ENCODE results near the gene STOX2. TPM values are rescaled to one million over a fixed set of nuclear protein-coding genes. Genes with fewer than 3 reads are reported as not detected.

Gene STOX2
- polyA plus RNA-seq, 1 of the 3 experiments (the other 2 are of a cell fraction) = 0.16 TPM

GRCh38 chr4:183989931-183990330 is 84.8 kb downstream of the STOX2 start:
- Histone ChIP-seq H3K27ac (ENCODE audit: low read depth in 2 of 2, low read length in 1 of 2) (no peak overlapping the region; a peak in 1 of 4 replicates), H3K27me3 (ENCODE audit: insufficient read depth) (no peaks in the 10 kb centered on the region), H3K4me1 (ENCODE audit: control insufficient read depth in 1 of 2, insufficient read depth in 2 of 2, low read depth in 1 of 2, low read length in 1 of 2) (peaks cover 5 to 33% of the 10 kb centered on the region in 2 experiments; a peak in 3 of 4 replicates), H3K79me2 (ENCODE audit: insufficient read depth) (no peaks in the 10 kb centered on the region), H3F3A (replicated peaks; ENCODE audit: insufficient read depth) (no peaks in the 10 kb centered on the region), H3K9me2 (no peaks in the 10 kb centered on the region), H3K36me3 (replicated peaks in 1 of 2; ENCODE audit: control insufficient read depth in 1 of 2, insufficient read depth in 2 of 2, low read length in 1 of 2) (peaks cover 0 to 3% of the 10 kb centered on the region in 2 experiments), H3K4me2 (no peak overlapping the region), H3K4me3 (ENCODE audit: low read depth in 2 of 2, low read length in 1 of 2) (no peak overlapping the region), H2AFZ (ENCODE audit: low read depth) (no peak overlapping the region), H3K9me3 (no peaks in the 10 kb centered on the region), H3K9ac (no peak overlapping the region), H4K20me1 (ENCODE audit: insufficient read depth) (no peaks in the 10 kb centered on the region)
- 53% methylated on average over 2 of the region's 2 CpGs for WGBS (ENCODE audit: low lambda C conversion rate)
- DNase-seq = no peak
- ChIA-PET POLR2A (interaction anchor here (0.6 kb wide), 1 partner anchor 817 kb away, joined by 6 read pairs; no protein-coding TSS in a partner anchor), CTCF (interaction anchor here (1.2 kb wide), 1 partner anchor 9 kb away, joined by 3 read pairs; no protein-coding TSS in a partner anchor)
- no peak for TF ChIP-seq MEF2A (IDR thresholded peaks at IDR 0.05; ENCODE audit: borderline replicate concordance, low read depth)
- TF ChIP-seq GATA2 (CRISPR knock-in tag; IDR thresholded peaks at IDR 0.05) = no peak
- no peak for TF ChIP-seq JUND (IDR thresholded peaks at IDR 0.05)
- TF ChIP-seq CTCF (IDR thresholded peaks at IDR 0.05) = no peak
- TF ChIP-seq USF1 (IDR thresholded peaks at IDR 0.05; ENCODE audit: borderline replicate concordance, low read depth) = no peak
- TF ChIP-seq RCOR1 (IDR thresholded peaks at IDR 0.05; ENCODE audit: low read length) = no peak
- TF ChIP-seq IRF3 (IDR thresholded peaks at IDR 0.05; ENCODE audit: low read depth, low read length) = no peak
- no peak for TF ChIP-seq NRF1 (IDR thresholded peaks at IDR 0.05; ENCODE audit: low read depth, low read length)
- TF ChIP-seq RXRA (IDR thresholded peaks at IDR 0.05; ENCODE audit: borderline replicate concordance, low read depth) = no peak
- TF ChIP-seq MXI1 (IDR thresholded peaks at IDR 0.05; ENCODE audit: low read depth, low read length) = no peak

GRCh38 chr4:183993676-183994075 is 88.6 kb downstream of the STOX2 start:
- peaks cover 0 to 3% of the 10 kb centered on the region in 2 experiments for H3K36me3 ChIP-seq (replicated peaks in 1 of 2; ENCODE audit: control insufficient read depth in 1 of 2, insufficient read depth in 2 of 2, low read length in 1 of 2)
- no peaks in the 10 kb centered on the region for H3K27me3 ChIP-seq (ENCODE audit: insufficient read depth)
- H3K9ac ChIP-seq = no peak overlapping the region
- no peaks in the 10 kb centered on the region for H3K9me3 ChIP-seq
- DNase-seq = no peak
- no peaks in the 10 kb centered on the region for H3K79me2 ChIP-seq (ENCODE audit: insufficient read depth)
- H2AFZ ChIP-seq (ENCODE audit: low read depth) = no peak overlapping the region
- no peaks in the 10 kb centered on the region for H3K9me2 ChIP-seq
- H3K4me3 ChIP-seq (ENCODE audit: low read depth in 2 of 2, low read length in 1 of 2) = no peak overlapping the region
- no peak overlapping the region for H3K4me2 ChIP-seq
- no peaks in the 10 kb centered on the region for H4K20me1 ChIP-seq (ENCODE audit: insufficient read depth)
- CTCF ChIA-PET = interaction anchor here (1.0 to 1.5 kb wide), 3 partner anchors 106 to 153 kb away, joined by 3 to 5 read pairs (median 4); no protein-coding TSS in a partner anchor
- H3K4me1 ChIP-seq (ENCODE audit: control insufficient read depth in 1 of 2, insufficient read depth in 2 of 2, low read depth in 1 of 2, low read length in 1 of 2) = peaks cover 0 to 12% of the 10 kb centered on the region in 2 experiments; a peak in 3 of 4 replicates
- WGBS (ENCODE audit: low lambda C conversion rate) = 76% methylated on average over 6 of the region's 6 CpGs
- H3F3A ChIP-seq (replicated peaks; ENCODE audit: insufficient read depth) = no peaks in the 10 kb centered on the region
- POLR2A ChIA-PET = no interaction called here
- peak overlapping the region in 1 of 2 experiments; percentile 22; a peak in 1 of 4 replicates for H3K27ac ChIP-seq (ENCODE audit: low read depth in 2 of 2, low read length in 1 of 2)
- TF ChIP-seq MEF2A (IDR thresholded peaks at IDR 0.05; ENCODE audit: borderline replicate concordance, low read depth) (no peak), CTCF (IDR thresholded peaks at IDR 0.05) (no peak), GATA2 (CRISPR knock-in tag; IDR thresholded peaks at IDR 0.05) (no peak), POLR2AphosphoS5 (IDR thresholded peaks at IDR 0.05; ENCODE audit: low read depth, low read length) (no peak), MXI1 (IDR thresholded peaks at IDR 0.05; ENCODE audit: low read depth, low read length) (no peak), TCF12 (IDR thresholded peaks at IDR 0.05) (no peak), TEAD4 (IDR thresholded peaks at IDR 0.05; ENCODE audit: borderline replicate concordance, insufficient read depth) (no peak), USF1 (IDR thresholded peaks at IDR 0.05; ENCODE audit: borderline replicate concordance, low read depth) (no peak), ZBTB33 (IDR thresholded peaks at IDR 0.05; ENCODE audit: borderline replicate concordance, low read depth) (no peak), USF2 (IDR thresholded peaks at IDR 0.05; ENCODE audit: borderline replicate concordance, low read depth, low read length) (no peak), JUND (IDR thresholded peaks at IDR 0.05) (no peak)

Measured in SK-N-SH (cell line).